Stimulated activated CD8-positive, alpha-beta memory T cell treated with anti-CD3 and anti-CD28 coated beads, Interleukin-15, amount 100 ng/mL, for 1 hour (primary cell): Measurements from ENCODE around the gene TAF4.
"Not testable (repeated sequence)": the region's sequence is repeated elsewhere in the genome, so short reads cannot be mapped to it uniquely, and the experiment has no call there.

Source experiments
- DNase-seq: peaks from one replicate; pipeline ENCODE4 v3.0.0-alpha.2; 2020; ENCODE audit warnings: low read depth

TAF4 gene

DNA sequence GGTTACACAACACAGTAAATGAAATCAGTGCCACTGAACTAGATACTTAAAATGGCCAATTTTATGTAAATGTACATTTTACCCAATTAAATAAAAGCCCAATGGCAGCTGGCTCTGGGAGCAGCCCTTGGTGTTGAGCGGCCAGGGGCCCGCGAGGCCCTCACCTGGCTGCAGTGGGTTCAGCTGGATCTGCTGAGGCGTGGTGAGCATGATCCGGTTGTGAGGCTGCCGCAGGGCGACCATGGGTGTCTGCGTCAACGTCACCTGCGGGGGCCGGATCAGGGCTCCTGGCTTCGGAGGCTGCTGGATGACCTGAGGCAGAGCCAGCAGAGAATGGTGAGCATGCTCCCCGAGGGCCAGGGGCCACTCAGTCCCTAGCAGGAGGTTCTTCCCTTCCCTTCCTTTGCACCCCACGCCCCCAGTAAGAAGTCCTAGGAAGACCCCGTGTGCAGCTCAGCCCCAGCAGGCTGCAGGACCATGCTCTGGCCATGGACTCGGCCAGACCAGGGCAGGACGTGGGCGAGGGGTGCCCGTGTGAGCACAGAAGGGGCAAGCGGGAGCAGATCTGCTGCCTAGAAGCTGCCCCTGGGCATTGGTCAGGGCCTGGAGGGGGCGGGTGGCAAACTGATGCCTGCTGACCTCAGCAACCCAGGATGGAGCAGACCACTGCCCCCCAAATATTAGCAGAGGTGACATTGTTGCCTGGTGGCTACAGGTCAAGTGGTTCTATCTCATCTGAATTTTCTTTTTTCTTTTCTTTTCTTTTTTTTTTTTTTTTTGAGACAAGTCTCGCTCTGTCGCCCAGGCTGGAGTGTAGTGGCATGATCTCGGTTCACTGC, 61.9 kb downstream of the TAF4 start:
- DNase-seq, result no peak

DNA sequence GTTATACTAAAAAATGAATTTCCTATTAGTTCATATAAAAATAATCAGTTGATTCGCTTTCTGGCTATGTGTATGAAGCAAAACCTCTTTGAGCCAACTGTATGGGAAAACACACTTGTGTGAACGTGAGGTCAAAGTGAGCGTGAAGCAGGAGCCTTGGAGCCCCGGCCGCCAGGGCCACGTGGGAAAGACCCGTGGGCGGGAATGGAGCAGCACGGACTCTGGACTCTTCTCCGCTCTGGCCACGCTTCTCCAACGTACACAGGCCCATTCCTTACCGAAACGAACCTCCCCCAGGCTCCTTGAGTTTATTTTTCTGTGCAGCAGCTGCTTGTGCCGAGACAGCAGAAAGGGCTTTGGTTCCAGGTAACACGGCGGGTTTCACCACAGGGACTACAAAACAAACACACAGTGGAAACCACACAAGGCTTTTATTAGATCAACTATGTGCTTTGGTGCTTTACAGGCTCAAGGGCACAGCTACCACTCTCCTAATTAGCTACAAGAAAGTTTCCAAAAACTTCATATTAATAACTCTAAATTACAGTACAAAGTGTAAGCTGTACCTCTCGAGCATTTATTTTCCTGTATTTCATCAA, 62.7 kb downstream of the TAF4 start:
- no peak for DNase-seq

DNA sequence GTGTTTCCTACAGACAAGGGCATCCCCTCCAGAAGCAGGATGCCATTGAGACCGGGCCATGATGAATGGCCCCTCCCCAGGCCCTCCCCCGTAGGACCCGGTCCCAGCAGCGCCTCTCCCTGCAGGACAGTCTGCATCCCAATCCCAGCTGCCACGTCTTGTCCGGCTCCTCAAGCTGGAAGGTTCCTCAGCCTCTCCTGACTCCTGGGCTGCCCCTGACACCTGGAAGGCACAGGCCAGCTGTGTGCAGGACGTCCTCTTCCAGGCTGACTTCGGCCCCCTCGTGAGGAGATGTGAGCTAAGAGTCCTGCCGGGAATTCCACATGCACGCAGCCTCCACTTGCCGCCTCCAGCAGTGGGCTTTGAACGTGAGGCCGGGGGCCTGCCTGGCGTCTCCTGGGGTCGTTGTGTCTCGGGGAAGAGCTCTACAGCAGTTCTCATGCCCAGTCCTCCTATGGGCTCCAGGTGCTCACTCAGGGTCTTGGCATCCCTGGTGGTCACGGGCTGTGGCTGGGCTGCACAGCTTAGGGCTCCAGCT, 64.4 kb downstream of the TAF4 start:
- no peak for DNase-seq

DNA sequence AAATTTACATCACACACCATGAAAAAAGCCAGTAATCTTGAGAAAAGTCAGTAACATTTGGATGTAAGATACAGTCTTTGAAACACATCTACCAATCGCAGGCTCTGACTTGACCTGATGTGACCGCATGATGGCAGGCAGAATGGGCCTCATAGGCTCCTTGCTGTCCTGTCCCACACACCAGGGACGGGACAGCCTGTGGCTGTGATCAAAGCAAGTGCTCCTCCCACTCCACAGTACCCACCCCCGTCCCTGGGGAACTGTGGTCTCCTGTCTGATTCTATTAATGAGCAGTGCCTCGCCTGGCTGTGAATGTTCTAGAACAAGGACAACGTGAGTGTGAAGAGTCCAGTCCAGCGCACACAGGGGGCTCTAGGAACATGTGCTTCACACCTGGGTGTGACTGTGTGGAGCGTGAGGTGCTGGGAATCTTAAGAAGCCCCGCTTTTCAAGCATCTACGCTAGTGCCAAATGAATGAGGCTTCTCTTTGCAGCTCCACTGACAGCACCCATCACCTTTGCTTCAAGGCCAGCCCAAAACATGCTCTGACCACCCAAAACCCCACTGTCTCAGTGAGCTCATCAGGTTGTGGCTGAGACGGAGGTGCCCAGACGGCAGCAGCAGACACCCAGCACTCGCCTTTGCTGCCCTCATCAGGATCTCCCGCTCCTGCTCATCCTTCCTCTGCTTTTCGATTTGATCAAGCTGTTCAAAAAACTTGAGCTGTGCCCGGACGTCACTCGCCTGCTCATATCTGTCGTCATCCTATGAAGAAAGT, 67.1 kb downstream of the TAF4 start:
- no peak for DNase-seq

DNA sequence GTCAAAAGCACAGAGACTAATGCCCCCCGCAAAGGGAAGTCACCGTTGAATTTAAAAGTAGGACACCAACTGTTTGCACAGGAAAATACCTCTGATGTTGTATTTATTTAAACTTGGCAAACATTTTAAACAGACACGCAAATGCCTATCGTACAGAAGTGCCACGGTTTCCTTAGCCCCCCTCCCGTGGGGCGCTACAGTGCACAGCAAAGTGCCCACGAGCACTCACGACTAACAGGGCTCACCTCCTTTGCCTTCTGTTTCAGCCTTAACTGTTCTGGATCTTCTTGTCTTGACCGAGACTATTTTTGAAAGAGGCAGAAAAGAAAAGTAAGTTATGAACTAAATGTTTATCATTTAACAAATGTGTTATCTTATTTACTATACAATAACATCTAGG, 67.8 kb downstream of the TAF4 start:
- no peak for DNase-seq

DNA sequence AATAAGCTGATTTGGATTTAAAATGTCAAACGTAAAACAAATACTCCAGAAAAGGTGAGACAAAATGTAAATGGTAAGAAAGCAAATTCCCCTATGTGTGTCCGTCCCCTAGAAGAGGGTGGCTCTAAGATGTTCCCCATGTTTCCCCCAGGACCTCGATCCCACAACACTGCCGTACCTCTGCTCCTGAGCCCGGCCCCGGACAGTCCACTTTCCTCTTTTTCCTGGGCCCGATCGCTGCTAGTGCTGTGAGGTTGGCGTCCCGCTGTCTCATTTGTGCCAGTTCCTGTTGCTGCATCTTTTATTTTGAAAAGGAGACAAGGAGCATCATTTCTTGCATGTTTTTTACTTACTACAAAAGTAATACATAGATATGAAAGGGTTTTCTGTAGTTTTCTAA, 68.3 kb downstream of the TAF4 start:
- DNase-seq, result no peak

DNA sequence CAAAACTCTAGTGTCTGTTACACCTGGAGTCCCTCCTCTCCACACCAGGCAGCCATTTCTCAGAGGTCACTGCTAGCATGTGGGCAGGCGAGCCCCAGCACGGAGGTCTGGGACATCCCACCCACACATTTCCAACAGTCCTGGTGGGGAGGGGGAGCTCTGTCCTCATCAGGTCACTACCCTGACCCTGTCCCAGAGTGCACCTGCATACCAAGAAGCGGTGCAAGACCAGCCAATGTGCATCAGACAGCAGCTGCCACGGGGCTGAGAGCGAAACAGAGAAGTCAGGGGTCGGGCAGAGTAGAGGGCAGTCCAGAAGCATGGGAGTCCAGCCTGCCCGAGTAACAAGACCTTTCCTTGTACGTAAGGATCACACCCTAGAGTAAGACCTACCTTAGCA, 71.1 kb downstream of the TAF4 start:
- no peak for DNase-seq

DNA sequence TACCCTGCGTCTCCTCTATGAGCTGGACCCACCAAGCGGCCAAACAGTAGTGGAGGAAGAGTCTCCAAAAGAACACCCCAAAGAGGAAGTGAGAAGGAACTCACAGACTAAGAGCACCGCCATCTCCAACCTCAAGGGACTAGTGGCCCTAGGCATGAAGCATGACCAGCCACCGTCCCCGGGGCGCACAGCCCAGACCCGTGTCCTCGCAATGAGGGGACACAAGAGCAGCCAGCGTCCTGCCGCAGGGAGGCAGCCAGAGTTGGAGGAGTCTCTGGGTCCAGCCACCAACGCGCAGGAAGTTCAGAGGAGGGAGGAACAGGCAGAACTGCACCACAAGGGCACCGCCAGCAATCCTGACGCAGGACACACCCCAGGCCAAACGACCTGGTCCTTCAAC, 72.6 kb downstream of the TAF4 start:
- DNase-seq, result no peak

DNA sequence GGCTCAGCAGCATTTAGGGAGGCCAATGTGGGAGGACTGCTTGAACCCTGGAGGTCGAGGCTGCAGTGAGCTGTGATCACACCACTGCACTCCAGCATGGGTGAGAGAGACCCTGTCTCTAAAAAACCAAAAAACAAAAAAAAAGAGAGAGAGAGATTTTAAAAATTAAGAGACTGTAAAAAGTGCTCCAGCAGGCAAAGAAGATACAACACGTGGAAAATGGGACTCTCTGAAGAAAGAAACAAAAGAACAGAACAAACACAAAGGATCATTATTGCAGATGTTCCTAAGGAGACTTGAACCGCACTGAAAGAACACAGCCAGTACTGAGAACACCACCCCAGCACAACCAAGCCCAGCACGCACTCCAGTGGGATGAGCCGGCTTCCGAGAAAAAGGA, 74.2 kb downstream of the TAF4 start:
- no peak for DNase-seq

DNA sequence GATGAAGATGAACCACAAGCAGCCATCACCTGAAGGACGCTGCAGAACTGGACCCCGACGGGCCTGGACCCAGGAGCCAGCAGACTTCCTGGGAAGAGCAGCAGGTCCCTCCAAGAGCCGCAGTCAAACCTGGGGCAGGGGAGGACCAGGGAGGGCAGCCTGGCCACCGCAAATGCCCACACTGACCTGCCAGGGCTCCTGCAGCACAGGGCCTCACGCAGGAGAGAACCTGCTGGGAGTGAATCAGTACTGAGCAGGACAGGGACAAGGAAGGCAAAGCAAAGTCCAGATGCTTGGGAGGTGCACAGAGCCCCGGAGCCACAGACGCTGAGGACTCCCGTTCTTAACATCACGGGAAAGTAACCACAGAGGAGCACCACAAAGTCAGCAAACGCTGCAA, 75.2 kb downstream of the TAF4 start:
- no peak for DNase-seq

DNA sequence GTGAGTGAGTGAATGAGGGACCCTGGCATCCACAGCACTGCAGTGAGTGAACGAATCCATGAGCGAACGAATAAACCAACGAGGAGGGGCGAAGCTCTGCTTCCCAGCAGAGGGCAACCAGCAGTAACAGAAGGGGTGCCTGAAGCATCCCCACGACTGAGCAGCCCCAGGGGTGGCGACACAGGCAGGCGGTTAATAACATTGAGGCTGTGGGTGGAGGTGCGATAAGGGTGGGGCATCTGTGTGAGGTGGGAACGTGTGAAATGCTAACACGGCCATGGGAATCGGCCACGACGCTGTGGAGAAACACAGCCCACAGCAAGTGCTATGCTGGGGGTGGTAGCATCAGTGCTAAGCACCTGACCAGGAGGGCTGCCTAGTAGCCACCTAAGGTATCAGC, 75.9 kb downstream of the TAF4 start:
- DNase-seq, result no peak

DNA sequence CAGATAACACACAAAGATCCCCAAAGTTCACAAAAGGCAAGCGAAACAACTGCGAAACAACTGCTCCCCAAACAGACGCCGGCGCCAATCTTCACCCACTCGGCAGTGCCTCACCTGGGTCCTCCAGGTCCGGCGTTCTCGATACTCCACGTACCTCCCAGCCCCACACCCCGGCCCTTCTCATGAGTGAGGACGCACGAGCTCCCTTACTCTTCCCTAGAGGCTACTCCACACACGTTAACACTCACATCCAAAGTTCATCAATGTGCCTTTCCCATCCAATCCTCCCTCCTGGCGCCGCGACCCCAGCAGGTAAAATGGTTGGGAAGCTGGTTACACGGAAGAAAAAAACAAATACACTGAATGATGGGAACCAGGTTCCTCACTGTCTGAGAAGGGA, 77.0 kb downstream of the TAF4 start:
- no peak for DNase-seq

DNA sequence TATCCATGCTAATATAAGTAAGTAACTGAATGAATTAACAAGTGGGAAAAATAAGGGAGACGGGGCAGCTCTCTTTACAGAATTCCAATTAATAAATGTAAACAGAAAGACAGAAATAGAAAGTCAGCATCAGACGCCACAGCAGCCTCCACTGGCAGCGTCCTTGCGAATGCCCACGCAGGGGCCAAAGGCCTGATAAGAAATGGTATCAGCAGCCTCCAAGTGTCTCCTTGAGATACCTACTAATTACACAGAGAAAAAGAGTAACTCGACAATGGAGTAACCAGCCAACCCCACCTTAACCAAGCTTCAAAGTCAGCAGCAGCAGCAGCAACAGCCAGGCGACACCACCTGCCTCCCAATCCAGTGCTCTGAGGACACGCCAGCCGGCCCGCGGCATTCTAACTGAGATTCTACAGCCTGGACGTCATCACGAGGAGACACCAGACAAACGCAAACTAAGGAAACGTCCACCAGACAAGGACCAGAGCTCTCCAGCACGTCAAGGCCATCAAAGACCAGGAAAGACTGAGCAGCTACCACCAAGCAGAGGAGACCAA, 78.8 kb downstream of the TAF4 start:
- DNase-seq, result no peak

DNA sequence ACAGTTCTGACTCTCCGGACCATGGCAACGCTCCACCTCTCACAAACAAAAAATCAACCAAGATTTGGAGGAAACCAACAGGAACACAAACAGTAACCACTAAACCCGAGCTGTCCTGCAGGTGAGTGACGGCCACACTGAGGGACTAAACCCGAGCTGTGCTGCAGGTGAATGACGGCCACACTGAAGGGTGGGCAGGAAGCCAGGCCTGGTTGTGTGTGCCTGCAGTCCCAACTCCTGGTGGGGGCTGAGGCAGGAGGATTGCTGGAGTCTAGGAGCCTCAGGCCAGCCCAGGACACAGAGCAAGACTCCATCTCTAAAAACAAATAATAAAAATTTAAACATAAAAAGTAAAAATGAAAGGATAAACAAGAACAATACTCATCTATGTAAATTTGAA, 80.6 kb downstream of the TAF4 start:
- no peak for DNase-seq

DNA sequence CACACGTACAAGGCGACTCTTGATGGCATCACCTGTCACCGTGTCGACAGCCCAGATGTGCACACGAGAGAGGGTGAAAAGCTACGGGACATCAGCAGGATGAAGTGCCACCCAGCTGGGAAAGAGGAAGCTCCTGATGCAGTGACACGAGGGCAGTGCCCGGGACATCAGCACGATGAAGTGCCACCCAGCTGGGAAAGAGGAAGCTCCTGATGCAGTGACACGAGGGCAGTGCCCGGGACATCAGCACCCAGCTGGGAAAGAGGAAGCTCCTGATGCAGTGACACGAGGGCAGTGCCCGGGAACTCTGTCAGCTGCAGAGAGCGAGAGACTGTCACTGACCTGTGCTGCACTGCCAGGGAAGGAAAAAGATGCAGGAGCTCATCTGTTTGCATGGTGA, 81.2 kb downstream of the TAF4 start:
- not testable (repeated sequence) for DNase-seq

DNA sequence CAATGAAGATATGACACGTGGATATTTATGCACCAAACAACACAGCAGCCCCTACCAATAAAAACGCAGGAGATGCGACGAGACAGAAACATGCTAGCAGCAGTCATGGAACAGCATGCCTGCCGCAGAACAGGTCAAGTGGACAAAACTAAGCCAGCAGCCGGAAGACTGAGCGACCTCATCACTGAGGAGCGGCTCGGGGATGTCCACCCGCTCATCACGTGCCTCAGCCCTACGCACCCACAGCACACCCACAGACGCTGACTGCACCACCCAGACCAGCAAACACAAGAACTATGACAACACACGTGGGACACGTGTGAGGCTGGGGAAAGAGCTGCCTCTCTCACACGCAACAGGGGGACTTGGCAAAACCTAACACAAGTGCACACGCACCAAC, 81.7 kb downstream of the TAF4 start:
- no peak for DNase-seq

DNA sequence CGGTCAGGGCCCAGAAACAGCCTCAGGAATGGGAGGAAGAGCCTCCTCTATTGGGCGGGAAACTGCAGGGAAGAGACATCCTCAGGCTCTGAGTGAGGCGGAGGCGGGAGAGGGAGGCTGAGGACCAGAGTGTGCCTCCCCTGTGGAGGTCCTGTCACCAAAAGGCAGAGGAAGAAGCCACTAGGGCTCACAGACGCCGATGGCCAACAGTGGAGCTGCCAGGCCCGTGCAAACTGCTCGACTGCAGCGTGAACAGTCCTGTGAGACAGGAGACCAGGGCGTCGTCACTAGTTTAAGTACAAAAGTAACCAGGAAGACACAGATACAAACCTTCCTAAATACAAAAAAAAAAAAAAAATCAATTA, 82.7 kb downstream of the TAF4 start:
- no peak for DNase-seq

DNA sequence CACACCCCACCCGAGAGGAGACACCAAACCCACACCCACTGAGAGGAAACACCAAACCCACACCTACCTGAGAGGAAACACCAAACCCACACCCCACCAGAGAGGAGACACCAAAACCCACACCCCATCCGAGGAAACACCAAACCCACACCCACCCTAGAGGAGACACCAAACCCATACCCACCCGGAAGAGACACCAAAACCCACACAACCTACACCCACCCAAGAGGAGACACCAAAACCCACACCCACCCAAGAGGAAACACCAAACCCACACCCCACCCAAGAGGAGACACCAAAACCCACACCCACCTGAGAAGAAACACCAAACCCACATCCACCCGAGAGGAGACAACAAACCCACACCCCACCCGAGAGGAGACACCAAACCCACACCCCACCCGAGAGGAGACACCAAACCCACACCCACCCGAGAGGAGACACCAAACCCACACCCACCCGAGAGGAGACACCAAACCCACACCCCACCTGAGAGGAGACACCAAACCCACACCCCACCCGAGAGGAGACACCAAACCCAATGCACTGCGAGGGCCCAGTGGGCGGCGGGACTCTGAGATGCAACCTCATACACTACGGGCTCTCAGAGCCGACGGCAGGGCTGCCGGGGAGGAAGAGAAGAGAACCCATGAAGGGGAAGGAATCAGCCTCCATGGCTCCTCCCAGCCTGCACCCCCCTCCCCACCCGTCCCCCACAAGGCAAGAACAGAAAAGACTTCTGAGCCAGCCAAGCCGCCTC, 83.3 kb downstream of the TAF4 start:
- DNase-seq, result no peak

DNA sequence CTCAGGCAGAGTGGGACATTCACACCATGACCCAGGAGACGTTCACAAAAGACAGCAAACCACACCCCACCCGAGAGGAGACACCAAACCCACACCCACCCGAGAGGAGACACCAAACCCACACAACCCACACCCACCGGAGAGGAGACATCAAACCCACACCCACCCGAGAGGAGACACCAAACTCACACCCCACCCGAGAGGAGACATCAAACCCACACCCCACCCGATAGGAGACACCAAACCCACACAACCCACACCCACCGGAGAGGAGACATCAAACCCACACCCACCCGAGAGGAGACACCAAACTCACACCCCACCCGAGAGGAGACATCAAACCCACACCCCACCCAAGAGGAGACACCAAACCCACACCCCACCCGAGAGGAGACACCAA, 84.0 kb downstream of the TAF4 start:
- DNase-seq, result not testable (repeated sequence)

DNA sequence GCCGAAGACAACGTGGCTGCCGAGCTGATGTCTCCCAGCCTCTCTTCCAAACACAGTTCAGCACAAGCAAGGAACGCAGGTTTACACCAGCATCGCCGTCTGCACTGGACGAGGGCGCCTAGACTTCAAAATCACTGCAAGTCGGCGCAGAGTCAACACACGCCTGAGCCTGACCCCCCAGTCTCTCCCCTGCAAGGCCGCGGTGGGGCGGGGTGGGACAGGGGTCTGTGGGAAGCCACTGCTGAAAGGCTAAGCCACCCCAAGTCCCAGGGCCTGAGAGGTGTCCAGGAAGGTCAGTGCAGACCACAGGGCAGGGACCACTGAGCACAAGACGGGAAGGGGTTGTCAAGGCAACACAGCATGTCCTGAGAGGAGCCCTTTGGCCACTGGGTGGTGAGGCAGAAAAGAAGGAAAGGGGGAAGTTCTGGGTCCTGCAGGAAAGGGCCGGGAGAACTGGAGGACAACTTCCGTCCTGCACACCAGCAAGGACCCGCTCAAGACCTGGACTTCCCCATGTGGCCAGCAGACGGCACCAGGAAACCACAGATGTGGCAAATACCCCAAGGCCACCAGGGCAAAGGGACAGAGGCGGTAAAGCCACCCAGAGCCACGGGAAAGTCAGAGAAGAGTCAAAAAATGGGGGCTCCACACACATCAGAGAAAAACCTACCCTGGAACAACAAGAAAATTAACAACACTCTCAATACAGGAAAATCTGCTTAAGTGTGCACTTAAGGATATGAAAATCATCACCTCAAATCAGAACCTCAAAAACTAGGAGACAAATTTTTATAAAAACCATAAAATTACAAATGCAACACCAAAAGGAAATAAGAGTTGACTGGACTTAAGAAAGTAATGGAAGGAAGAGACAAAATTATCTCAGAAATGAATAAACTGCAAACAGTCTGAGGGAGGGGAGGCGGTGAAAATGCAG, 84.8 kb downstream of the TAF4 start:
- DNase-seq, result no peak
